K562 (cell line): ENCODE results near the gene PIK3CD. TPM values are rescaled to one million over a fixed set of nuclear protein-coding genes. Genes with fewer than 3 reads are reported as not detected.

Source experiments
- CBFA2T2 ChIP-seq: fragments of 450-650 bp; conservative IDR thresholded peaks from 2 replicates; pipeline ENCODE4 v1.6.1; 2017; ENCODE audit warnings: mild to moderate bottlenecking
- CEBPB ChIP-seq: fragments of 450-650 bp; IDR thresholded peaks from 2 replicates; pipeline ENCODE4 v1.6.1; 2016; ENCODE audit warnings: missing genetic modification characterization, missing compliant biosample characterization
- CGGBP1 ChIP-seq: fragments of 250-450 bp; sonication (Bioruptor Pico); IDR thresholded peaks from 2 replicates; pipeline ENCODE4 v1.9.0; 2021; ENCODE audit warnings: mild to moderate bottlenecking
- CTCFL ChIP-seq: IDR thresholded peaks from 2 replicates; pipeline ENCODE4 v1.6.1; 2011; ENCODE audit warnings: borderline replicate concordance, low read depth, mild to moderate bottlenecking, moderate library complexity, low read length; ENCODE audit not compliant: insufficient read depth, poor library complexity, severe bottlenecking
- E2F3 ChIP-seq: fragments of 250-450 bp; sonication (Bioruptor Pico); IDR thresholded peaks from 2 replicates; pipeline ENCODE4 v1.4.0; 2020; ENCODE audit warnings: mild to moderate bottlenecking
- FOS ChIP-seq: IDR thresholded peaks from 3 replicates; pipeline ENCODE4 v1.6.1; 2011; ENCODE audit not compliant: insufficient read length; ENCODE audit errors: extremely low read depth
- HMBOX1 ChIP-seq: sonication (generic); IDR thresholded peaks from 2 replicates; pipeline ENCODE4 v1.6.1; 2016
- HMGN3 ChIP-seq: IDR thresholded peaks from 2 replicates; pipeline ENCODE4 v1.6.1; 2011; ENCODE audit warnings: borderline replicate concordance, low read depth, mild to moderate bottlenecking, mixed read lengths, low read length; ENCODE audit not compliant: insufficient read length; ENCODE audit errors: extremely low read depth
- HNRNPK ChIP-seq: fragments of 200-400 bp; formaldehyde crosslinking; IDR thresholded peaks from one replicate; pipeline ENCODE4 v1.6.1; 2018; ENCODE audit warnings: mild to moderate bottlenecking, low read depth, low read length; ENCODE audit not compliant: poor library complexity, severe bottlenecking
- NR2C1 ChIP-seq, 2 experiments: fragments of 450-650 bp; IDR thresholded peaks; 2 replicates each; pipeline ENCODE4 v1.6.1; 2017; ENCODE audit warnings: mild to moderate bottlenecking in 2 of 2, antibody characterized with exemption in 1 of 2, inconsistent platforms in 1 of 2, missing compliant biosample characterization in 1 of 2, missing genetic modification characterization in 1 of 2
- PCBP2 ChIP-seq: fragments of 200-400 bp; formaldehyde crosslinking; IDR thresholded peaks from 2 replicates; pipeline ENCODE4 v1.6.1; 2018; ENCODE audit warnings: low read length, low read depth, mild to moderate bottlenecking, moderate library complexity; ENCODE audit not compliant: poor library complexity, severe bottlenecking
- TAF15 ChIP-seq: fragments of 200-400 bp; formaldehyde crosslinking; IDR thresholded peaks from 2 replicates; pipeline ENCODE4 v1.6.1; 2017; ENCODE audit warnings: mild to moderate bottlenecking, low read depth, low read length, moderate library complexity
- ZHX1 ChIP-seq: fragments of 150-350 bp; conservative IDR thresholded peaks from 2 replicates; pipeline ENCODE4 v1.6.1; 2014; ENCODE audit warnings: low read length
- ZNF512 ChIP-seq: IDR thresholded peaks from 2 replicates; pipeline ENCODE4 v1.6.1; 2016; ENCODE audit warnings: missing genetic modification characterization, missing compliant biosample characterization
- ZNF717 ChIP-seq: fragments of 250-450 bp; sonication (Bioruptor Pico); IDR thresholded peaks from 2 replicates; pipeline ENCODE4 v1.5.0; 2021
- polyA plus RNA-seq, 8 experiments: library from polyadenylated mRNA; depleted of rRNA in 4 of 8; stranded (reverse) in 5 of 8; unstranded in 3 of 8; fragments of >200 nt; fragmentation: Nextera tagmentation in 2 of 8; fragmentation: Illumina TruSeq in 1 of 8; extraction: Ambion mirVana in 2 of 8; extraction: Trizol in 1 of 8; gene quantifications; 2 replicates each; pipeline versions ENCODE4 v1.2.1 to v1.2.3, GENCODE V29; 2011 to 2014; ENCODE audit warnings: inconsistent platforms in 1 of 8, missing spikeins in 1 of 8
- total RNA-seq, 7 experiments: library from RNA; depleted of rRNA in 6 of 7; stranded (reverse); fragments of >200 nt in 6 of 7; fragmentation: Illumina TruSeq in 2 of 7; extraction: Trizol in 2 of 7; gene quantifications; 2 replicates each; pipeline versions ENCODE4 v1.2.1 to v1.2.3, GENCODE V29; 2011 to 2021; ENCODE audit warnings: low replicate concordance in 1 of 7
- TF ChIP-seq, protein P1 (sequence below): sonication (generic); formaldehyde crosslinking; IDR thresholded peaks from 2 replicates; pipeline ENCODE4 v1.9.0; 2022; ENCODE audit warnings: mild to moderate bottlenecking, missing genetic modification reagents
- TF ChIP-seq, protein P2 (sequence below): fragments of 200-800 bp; sonication (Bioruptor generic); IDR thresholded peaks from 2 replicates; pipeline ENCODE4 v1.6.1; 2017; ENCODE audit warnings: missing genetic modification characterization, missing compliant biosample characterization

Gene PIK3CD
- total and polyA plus RNA-seq, 9 of the 15 experiments (the other 6 are each of a cell fraction or from before 2014, with no cell fraction given), result 1.8 to 20.8 (median 7.2) TPM

- TF ChIP-seq, protein P1, sequence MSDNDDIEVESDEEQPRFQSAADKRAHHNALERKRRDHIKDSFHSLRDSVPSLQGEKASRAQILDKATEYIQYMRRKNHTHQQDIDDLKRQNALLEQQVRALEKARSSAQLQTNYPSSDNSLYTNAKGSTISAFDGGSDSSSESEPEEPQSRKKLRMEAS (CRISPR knock-in tag), result 0 out of 2 replicates have a peak, but pooled peaks have one; percentile 44
- no peak for TF ChIP-seq FOS
- no peak for TF ChIP-seq ZNF717
- TF ChIP-seq HNRNPK, result no peak
- TF ChIP-seq CEBPB (tag), result peak; percentile 85
- no peak for TF ChIP-seq ZNF512 (tag)
- TF ChIP-seq PCBP2, result no peak
- no peak for TF ChIP-seq CTCFL
- no peak for TF ChIP-seq E2F3
- TF ChIP-seq HMGN3, result no peak
- no peak for TF ChIP-seq NR2C1 (IDR thresholded peaks at IDR 0.05)
- no peak for TF ChIP-seq NR2C1 (tag; IDR thresholded peaks at IDR 0.05)
- TF ChIP-seq HMBOX1, result no peak
- no peak for TF ChIP-seq CBFA2T2
- no peak for TF ChIP-seq ZHX1
- TF ChIP-seq CGGBP1, result no peak
- TF ChIP-seq, protein P2, sequence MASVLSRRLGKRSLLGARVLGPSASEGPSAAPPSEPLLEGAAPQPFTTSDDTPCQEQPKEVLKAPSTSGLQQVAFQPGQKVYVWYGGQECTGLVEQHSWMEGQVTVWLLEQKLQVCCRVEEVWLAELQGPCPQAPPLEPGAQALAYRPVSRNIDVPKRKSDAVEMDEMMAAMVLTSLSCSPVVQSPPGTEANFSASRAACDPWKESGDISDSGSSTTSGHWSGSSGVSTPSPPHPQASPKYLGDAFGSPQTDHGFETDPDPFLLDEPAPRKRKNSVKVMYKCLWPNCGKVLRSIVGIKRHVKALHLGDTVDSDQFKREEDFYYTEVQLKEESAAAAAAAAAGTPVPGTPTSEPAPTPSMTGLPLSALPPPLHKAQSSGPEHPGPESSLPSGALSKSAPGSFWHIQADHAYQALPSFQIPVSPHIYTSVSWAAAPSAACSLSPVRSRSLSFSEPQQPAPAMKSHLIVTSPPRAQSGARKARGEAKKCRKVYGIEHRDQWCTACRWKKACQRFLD, result no peak
- TF ChIP-seq TAF15, result no peak
Observed at GRCh38 chr1:9615316-9616063, 36.0 kb upstream of the PIK3CD start (continued).
